Astrocyte (in vitro differentiated cells and primary cell): ENCODE data around the gene CIC. TPM values are rescaled to one million over a fixed set of nuclear protein-coding genes. Genes with fewer than 3 reads are reported as not detected.

Experiments used
- DNase-seq: peaks from one replicate; pipeline ENCODE4 v3.0.0-alpha.2; 2010; ENCODE audit warnings: low read depth
- FAIRE-seq: peaks from 2 replicates; lab custom pipeline; 2011; peaks lifted over from hg19 to GRCh38; lab: Jason Lieb, UNC
- H2AFZ ChIP-seq: 2 replicates; pipeline ENCODE4 v1.6.0; 2012; ENCODE audit warnings: low read depth, low read length, inconsistent platforms
- H3K27ac ChIP-seq: 2 replicates; pipeline ENCODE4 v1.5.1; 2011; ENCODE audit warnings: low read depth, low read length, inconsistent platforms
- H3K27me3 ChIP-seq: 2 replicates; pipeline ENCODE4 v1.6.0; 2011; ENCODE audit warnings: low read length, inconsistent platforms; ENCODE audit not compliant: insufficient read depth
- H3K36me3 ChIP-seq: 2 replicates; pipeline ENCODE4 v1.5.1; 2011; ENCODE audit warnings: low read length, inconsistent platforms; ENCODE audit not compliant: insufficient read depth
- H3K4me1 ChIP-seq: 2 replicates; pipeline ENCODE4 v1.5.1; 2011; ENCODE audit warnings: low read length, inconsistent platforms; ENCODE audit not compliant: insufficient read depth
- H3K4me2 ChIP-seq: 2 replicates; pipeline ENCODE4 v1.6.0; 2012; ENCODE audit warnings: low read length, inconsistent platforms
- H3K4me3 ChIP-seq: 2 replicates; pipeline ENCODE4 v1.5.1; 2011; ENCODE audit warnings: low read depth, mild to moderate bottlenecking, low read length, inconsistent platforms; ENCODE audit not compliant: insufficient read depth
- H3K79me2 ChIP-seq: 2 replicates; pipeline ENCODE4 v1.6.0; 2012; ENCODE audit warnings: mild to moderate bottlenecking, low read length, inconsistent platforms; ENCODE audit not compliant: insufficient read depth
- H3K9ac ChIP-seq: 2 replicates; pipeline ENCODE4 v1.6.0; 2012; ENCODE audit warnings: mild to moderate bottlenecking, low read length, inconsistent platforms
- H3K9me3 ChIP-seq: 2 replicates; pipeline ENCODE4 v1.5.1; 2012; ENCODE audit warnings: low read depth, mild to moderate bottlenecking, low read length, inconsistent platforms; ENCODE audit not compliant: insufficient read depth
- H4K20me1 ChIP-seq: 2 replicates; pipeline ENCODE4 v1.6.0; 2012; ENCODE audit warnings: low read length, inconsistent platforms; ENCODE audit not compliant: insufficient read depth
- H3K27ac Mint-ChIP-seq: one replicate; pipeline ENCODE4 v1.8.0; 2021; ENCODE audit warnings: mild to moderate bottlenecking, mixed read lengths; ENCODE audit not compliant: unreplicated experiment
- H3K27me3 Mint-ChIP-seq: one replicate; pipeline ENCODE4 v1.8.0; 2021; ENCODE audit warnings: low read depth, mixed read lengths; ENCODE audit not compliant: unreplicated experiment
- H3K36me3 Mint-ChIP-seq: one replicate; pipeline ENCODE4 v1.8.0; 2021; ENCODE audit warnings: low read depth, mixed read lengths; ENCODE audit not compliant: unreplicated experiment
- H3K4me1 Mint-ChIP-seq: one replicate; pipeline ENCODE4 v1.8.0; 2021; ENCODE audit warnings: low read depth, mixed read lengths; ENCODE audit not compliant: unreplicated experiment
- H3K4me3 Mint-ChIP-seq: one replicate; pipeline ENCODE4 v1.8.0; 2021; ENCODE audit warnings: mild to moderate bottlenecking, moderate library complexity, mixed read lengths; ENCODE audit not compliant: unreplicated experiment
- H3K9me3 Mint-ChIP-seq: one replicate; pipeline ENCODE4 v1.8.0; 2021; ENCODE audit warnings: mild to moderate bottlenecking, mixed read lengths; ENCODE audit not compliant: unreplicated experiment
- CTCF ChIP-seq: IDR thresholded peaks from 2 replicates; pipeline ENCODE4 v1.5.1; 2011; ENCODE audit warnings: low read depth, mild to moderate bottlenecking, inconsistent platforms, low read length, moderate library complexity; ENCODE audit not compliant: insufficient read depth
- EZH2 ChIP-seq: IDR thresholded peaks from 2 replicates; pipeline ENCODE4 v1.6.1; 2012; ENCODE audit warnings: mild to moderate bottlenecking, low read length, inconsistent platforms; ENCODE audit not compliant: insufficient read depth
- total RNA-seq: library from RNA; stranded (reverse); gene quantifications from 2 replicates; pipeline ENCODE4 v1.2.1, GENCODE V29; 2021

The CIC gene
- total RNA-seq, 1 donor from 2014 or later, result 78.5 TPM

- Mint-ChIP-seq H3K36me3 (peaks cover 4% of the 10 kb centered on the region), H3K4me3 (peak overlapping the region; percentile 57), H3K27me3 (no peaks in the 10 kb centered on the region), H3K4me1 (peaks cover 32% of the 10 kb centered on the region), H3K9me3 (no peaks in the 10 kb centered on the region), H3K27ac (peak overlapping the region; percentile 89)
- peak overlapping the region; percentile 45 for H3K9ac ChIP-seq
- no peaks in the 10 kb centered on the region for H3K9me3 ChIP-seq
- no peak for FAIRE-seq
- H3K4me1 ChIP-seq, result peaks cover 35% of the 10 kb centered on the region
- H3K27ac ChIP-seq, result peak overlapping the region; percentile 53
- peaks cover 13% of the 10 kb centered on the region for H3K36me3 ChIP-seq
- peaks cover 51% of the 10 kb centered on the region for H3K79me2 ChIP-seq
- peak overlapping the region; percentile 22 for H3K4me2 ChIP-seq
- H3K27me3 ChIP-seq, result no peaks in the 10 kb centered on the region
- peaks cover 50% of the 10 kb centered on the region for H4K20me1 ChIP-seq
- no peak overlapping the region for H2AFZ ChIP-seq
- no peak overlapping the region for H3K4me3 ChIP-seq
- TF ChIP-seq EZH2 (no peak), CTCF (peak; percentile 55)
- DNase-seq, result peak; percentile 71
Measured at GRCh38 chr19:42246143-42246921, 22.7 kb upstream of the CIC start.

DNA sequence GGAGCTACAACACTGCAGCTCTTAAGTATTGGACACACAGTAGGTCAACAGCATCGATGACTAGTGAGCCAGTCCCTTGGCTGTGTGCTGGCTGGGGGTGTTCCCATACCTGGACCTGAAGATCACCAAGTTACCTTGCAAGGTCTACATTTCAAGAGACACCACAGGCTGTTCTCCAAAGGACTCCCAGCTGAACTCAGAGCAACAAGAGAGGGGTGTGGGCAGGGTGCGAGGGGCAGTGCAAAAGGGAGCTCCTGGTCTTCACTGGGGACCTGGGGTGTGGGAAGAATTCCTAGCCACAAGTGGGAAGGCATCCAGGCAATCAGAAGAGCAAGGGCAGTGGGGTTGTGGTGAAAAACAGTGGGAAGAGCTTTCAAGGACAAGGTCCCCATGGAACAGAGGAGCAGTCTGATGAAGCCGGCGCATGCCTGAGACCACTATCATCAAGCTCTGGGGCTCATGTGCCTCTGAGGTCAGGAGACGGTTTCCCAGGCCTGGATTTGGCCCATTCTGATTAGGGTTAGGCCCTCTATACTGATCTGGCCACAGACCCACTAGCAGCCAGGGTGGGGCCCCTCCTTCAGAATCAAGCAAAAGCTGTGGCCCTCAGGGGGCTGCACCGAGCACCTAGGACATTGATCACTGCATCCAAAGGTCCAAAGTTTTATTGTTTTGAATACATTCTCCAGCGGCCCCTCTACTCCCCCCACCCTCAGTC is 22.0 kb upstream of the CIC start:
- H3K4me1 Mint-ChIP-seq, result peaks cover 38% of the 10 kb centered on the region
- Histone ChIP-seq H3K79me2 (peaks cover 51% of the 10 kb centered on the region), H2AFZ (no peak overlapping the region), H3K9me3 (no peaks in the 10 kb centered on the region), H4K20me1 (peaks cover 51% of the 10 kb centered on the region), H3K4me2 (no peak overlapping the region), H3K27ac (peak overlapping the region; percentile 53), H3K9ac (peak overlapping the region; percentile 45), H3K36me3 (peaks cover 13% of the 10 kb centered on the region), H3K4me1 (peaks cover 38% of the 10 kb centered on the region), H3K4me3 (no peak overlapping the region), H3K27me3 (no peaks in the 10 kb centered on the region)
- H3K9me3 Mint-ChIP-seq, result peaks cover 3% of the 10 kb centered on the region
- DNase-seq (no peak), FAIRE-seq (no peak)
- H3K36me3 Mint-ChIP-seq, result peaks cover 6% of the 10 kb centered on the region
- peak overlapping the region; percentile 89 for H3K27ac Mint-ChIP-seq
- H3K27me3 Mint-ChIP-seq, result no peaks in the 10 kb centered on the region
- peak overlapping the region; percentile 47 for H3K4me3 Mint-ChIP-seq
- no peak for TF ChIP-seq EZH2
- TF ChIP-seq CTCF, result no peak
